ENCODE data around the gene AUH.

- TF ChIP-seq CTCF (conservative IDR thresholded peaks at IDR 0.05; ENCODE audit: low read length), result no peak
- no peak for TF ChIP-seq EZH2phosphoT487 (IDR thresholded peaks at IDR 0.05; ENCODE audit: borderline replicate concordance, low read depth, low read length)
Measured at GRCh38 chr9:91340395-91340967, 21.2 kb downstream of the AUH start.
